NT2/D1 (cell line): ENCODE measurements around the gene EXD1.
"Not testable (repeated sequence)": the region's sequence is repeated elsewhere in the genome, so short reads cannot be mapped to it uniquely, and the experiment has no call there.

Experiments
- SUZ12 ChIP-seq: IDR thresholded peaks from 2 replicates; pipeline ENCODE4 v1.6.1; 2011; ENCODE audit not compliant: insufficient read length, insufficient read depth; ENCODE audit errors: extremely low read depth
- YY1 ChIP-seq: IDR thresholded peaks from 2 replicates; pipeline ENCODE4 v1.6.1; 2011; ENCODE audit not compliant: insufficient read length, insufficient read depth

GRCh38 chr15:41250745-41251144, 20.2 kb upstream of the EXD1 start:
- not testable (repeated sequence) for TF ChIP-seq SUZ12, YY1
